ENCODE measurements around the gene TPRG1. TPM values are rescaled to one million over a fixed set of nuclear protein-coding genes. Genes with fewer than 3 reads are reported as not detected.

The TPRG1 gene
- total RNA-seq, 6 experiments from 2014 or later: 8.0 to 33.6 (median 18.1) TPM

GRCh38 chr3:189236352-189236751 is 64.6 kb downstream of the TPRG1 start:
- intact Hi-C loops (cut with DNase I): no loop called here
- no peaks in the 10 kb centered on the region for H3K9me3 ChIP-seq
- TF ChIP-seq POLR2A (IDR thresholded peaks at IDR 0.05): no peak
- TF ChIP-seq CTCF (IDR thresholded peaks at IDR 0.05): no peak
- ATAC-seq (no peak), DNase-seq (no peak)
- H3K27me3 ChIP-seq: no peaks in the 10 kb centered on the region
- no peak overlapping the region for H3K27ac ChIP-seq
- no peaks in the 10 kb centered on the region for H3K36me3 ChIP-seq
- H3K4me1 ChIP-seq: no peaks in the 10 kb centered on the region
- H3K4me3 ChIP-seq: no peak overlapping the region

- intact Hi-C loops (cut with DNase I): no loop called here
- TF ChIP-seq CTCF (IDR thresholded peaks at IDR 0.05) (no peak), POLR2A (IDR thresholded peaks at IDR 0.05) (no peak)
- DNase-seq (no peak), ATAC-seq (no peak)
- Histone ChIP-seq H3K36me3 (no peaks in the 10 kb centered on the region), H3K27ac (no peak overlapping the region), H3K4me3 (no peak overlapping the region), H3K27me3 (no peaks in the 10 kb centered on the region), H3K9me3 (no peaks in the 10 kb centered on the region), H3K4me1 (no peaks in the 10 kb centered on the region)
- 90% methylated on average over 4 of the region's 4 CpGs for WGBS (ENCODE audit: insufficient coverage, low coverage, low lambda C conversion rate, missing lambda C conversion rate)
Observed at GRCh38 chr3:189237526-189237925, 65.8 kb downstream of the TPRG1 start.

- ATAC-seq: no peak
- 98% methylated on average over 5 of the region's 5 CpGs for WGBS (ENCODE audit: insufficient coverage, low coverage, low lambda C conversion rate, missing lambda C conversion rate)
- no peaks in the 10 kb centered on the region for H3K9me3 ChIP-seq
Observed at GRCh38 chr3:189238071-189238470, 66.3 kb downstream of the TPRG1 start.

GRCh38 chr3:189239616-189240015 is 67.8 kb downstream of the TPRG1 start:
- H3K4me1 ChIP-seq: no peaks in the 10 kb centered on the region
- no peaks in the 10 kb centered on the region for H3K9me3 ChIP-seq
- no peak overlapping the region for H3K4me3 ChIP-seq
- WGBS (ENCODE audit: insufficient coverage, low coverage, low lambda C conversion rate, missing lambda C conversion rate): 81% methylated on average over 5 of the region's 5 CpGs
- ATAC-seq (no peak), DNase-seq (no peak)
- H3K27me3 ChIP-seq: no peaks in the 10 kb centered on the region
- intact Hi-C loops (cut with DNase I): no loop called here
- no peak for TF ChIP-seq CTCF (IDR thresholded peaks at IDR 0.05)
- no peak for TF ChIP-seq POLR2A (IDR thresholded peaks at IDR 0.05)
- no peak overlapping the region for H3K27ac ChIP-seq
- no peaks in the 10 kb centered on the region for H3K36me3 ChIP-seq

More at GRCh38 chr3:189238071-189238470, 66.3 kb downstream of the TPRG1 start:
- H3K4me3 ChIP-seq: no peak overlapping the region
- no peaks in the 10 kb centered on the region for H3K36me3 ChIP-seq
- DNase-seq: no peak
- no peaks in the 10 kb centered on the region for H3K4me1 ChIP-seq
- no peaks in the 10 kb centered on the region for H3K27me3 ChIP-seq
- no peak for TF ChIP-seq POLR2A (IDR thresholded peaks at IDR 0.05)
- no peak for TF ChIP-seq CTCF (IDR thresholded peaks at IDR 0.05)
- intact Hi-C loops (cut with DNase I): no loop called here
- no peak overlapping the region for H3K27ac ChIP-seq

- TF ChIP-seq CTCF (IDR thresholded peaks at IDR 0.05) (no peak), POLR2A (IDR thresholded peaks at IDR 0.05) (no peak)
- Histone ChIP-seq H3K36me3 (no peaks in the 10 kb centered on the region), H3K27me3 (no peaks in the 10 kb centered on the region), H3K27ac (no peak overlapping the region), H3K9me3 (no peaks in the 10 kb centered on the region), H3K4me1 (no peaks in the 10 kb centered on the region), H3K4me3 (no peak overlapping the region)
- no peak for ATAC-seq
- no peak for DNase-seq
- intact Hi-C loops (cut with DNase I): no loop called here
- WGBS (ENCODE audit: insufficient coverage, low coverage, low lambda C conversion rate, missing lambda C conversion rate): 75% methylated on average over 1 of the region's 1 CpG
Observed at GRCh38 chr3:189249987-189250386, 78.2 kb downstream of the TPRG1 start.

Measured in right lobe of liver (tissue), 6 donors.